ENCODE data around the gene RPL7A. TPM values are rescaled to one million over a fixed set of nuclear protein-coding genes. Genes with fewer than 3 reads are reported as not detected.

The RPL7A gene
- polyA plus RNA-seq, 1 donor (not counting 4 experiments of a cell fraction or from before 2014, with no cell fraction given), result 2,684 TPM

GRCh38 chr9:133301253-133302230 lies 46.5 kb upstream of the RPL7A start:
- Histone ChIP-seq H3K36me3 (ENCODE audit: control insufficient read depth in 2 of 2, extremely low read depth in 1 of 2, insufficient read depth in 2 of 2, low read length in 2 of 2) (no peaks in the 10 kb centered on the region), H3K9ac (ENCODE audit: control insufficient read depth, extremely low read depth, insufficient read depth, low read length) (no peak overlapping the region), H4K20me1 (ENCODE audit: control insufficient read depth, extremely low read depth, insufficient read depth, low read length) (no peaks in the 10 kb centered on the region), H3K4me2 (ENCODE audit: control insufficient read depth, extremely low read depth, insufficient read depth, low read depth, low read length) (no peak overlapping the region), H2AFZ (ENCODE audit: control insufficient read depth, low read length) (no peak overlapping the region), H3K9me3 (ENCODE audit: control insufficient read depth, low read depth, low read length) (no peaks in the 10 kb centered on the region), H3K27me3 (ENCODE audit: control insufficient read depth, extremely low read depth, insufficient read depth, low read length) (peaks cover 8% of the 10 kb centered on the region), H3K27ac (ENCODE audit: control insufficient read depth, insufficient read depth, low read length) (no peak overlapping the region), H3K4me3 (ENCODE audit: control insufficient read depth in 2 of 3, extremely low read depth in 1 of 3, insufficient read depth in 2 of 3, low read depth in 1 of 3, low read length in 3 of 3) (no peak overlapping the region), H3K79me2 (ENCODE audit: control insufficient read depth, insufficient read depth, low read length) (no peaks in the 10 kb centered on the region), H3K4me1 (ENCODE audit: control insufficient read depth, extremely low read depth, insufficient read depth, low read length) (no peaks in the 10 kb centered on the region), H3K9me1 (ENCODE audit: control insufficient read depth, extremely low read depth, insufficient read depth, low read length) (no peaks in the 10 kb centered on the region)
- FAIRE-seq (no peak), DNase-seq (ENCODE audit: low read depth, low spot score) (no peak)
- TF ChIP-seq CTCF (optimal IDR thresholded peaks at IDR 0.05 in 1 of 3, IDR thresholded peaks at IDR 0.05 in 1 of 3, conservative IDR thresholded peaks at IDR 0.05 in 1 of 3; ENCODE audit: extremely low read depth in 1 of 3, insufficient read depth in 2 of 3, low read length in 3 of 3) (no peak), EZH2 (IDR thresholded peaks at IDR 0.05; ENCODE audit: low read length) (no peak)
- dilution Hi-C loops (cut with MboI; ENCODE audit: extremely low pct_ligation_motif_present, low sequenced_read_pairs), result no loop called here

GRCh38 chr9:133303266-133304157 lies 44.5 kb upstream of the RPL7A start:
- H3K4me2 ChIP-seq (ENCODE audit: control insufficient read depth, extremely low read depth, insufficient read depth, low read depth, low read length), result no peak overlapping the region
- H2AFZ ChIP-seq (ENCODE audit: control insufficient read depth, low read length), result no peak overlapping the region
- peaks cover 8% of the 10 kb centered on the region for H3K27me3 ChIP-seq (ENCODE audit: control insufficient read depth, extremely low read depth, insufficient read depth, low read length)
- dilution Hi-C loops (cut with MboI; ENCODE audit: extremely low pct_ligation_motif_present, low sequenced_read_pairs), result no loop called here
- H4K20me1 ChIP-seq (ENCODE audit: control insufficient read depth, extremely low read depth, insufficient read depth, low read length), result no peaks in the 10 kb centered on the region
- DNase-seq (ENCODE audit: low read depth, low spot score), result no peak
- no peaks in the 10 kb centered on the region for H3K4me1 ChIP-seq (ENCODE audit: control insufficient read depth, extremely low read depth, insufficient read depth, low read length)
- H3K27ac ChIP-seq (ENCODE audit: control insufficient read depth, insufficient read depth, low read length), result no peak overlapping the region
- FAIRE-seq, result no peak
- TF ChIP-seq CTCF (optimal IDR thresholded peaks at IDR 0.05 in 1 of 3, IDR thresholded peaks at IDR 0.05 in 1 of 3, conservative IDR thresholded peaks at IDR 0.05 in 1 of 3; ENCODE audit: extremely low read depth in 1 of 3, insufficient read depth in 2 of 3, low read length in 3 of 3) (no peak), EZH2 (IDR thresholded peaks at IDR 0.05; ENCODE audit: low read length) (no peak)
- no peaks in the 10 kb centered on the region for H3K9me1 ChIP-seq (ENCODE audit: control insufficient read depth, extremely low read depth, insufficient read depth, low read length)
- no peaks in the 10 kb centered on the region for H3K36me3 ChIP-seq (ENCODE audit: control insufficient read depth in 2 of 2, extremely low read depth in 1 of 2, insufficient read depth in 2 of 2, low read length in 2 of 2)
- no peaks in the 10 kb centered on the region for H3K79me2 ChIP-seq (ENCODE audit: control insufficient read depth, insufficient read depth, low read length)
- no peak overlapping the region for H3K4me3 ChIP-seq (ENCODE audit: control insufficient read depth in 2 of 3, extremely low read depth in 1 of 3, insufficient read depth in 2 of 3, low read depth in 1 of 3, low read length in 3 of 3)
- no peaks in the 10 kb centered on the region for H3K9me3 ChIP-seq (ENCODE audit: control insufficient read depth, low read depth, low read length)
- no peak overlapping the region for H3K9ac ChIP-seq (ENCODE audit: control insufficient read depth, extremely low read depth, insufficient read depth, low read length)
